Gastrocnemius medialis (tissue), 4 donors: ENCODE results near the gene SDCCAG8.

Experiments used
- POLR2A ChIP-seq, 2 donors: fragments of 450-650 bp; IDR thresholded peaks; one replicate each; pipeline ENCODE4 v1.6.1; 2017; ENCODE audit warnings: antibody characterized with exemption in 2 of 2, mild to moderate bottlenecking in 2 of 2, moderate library complexity in 2 of 2
- TF ChIP-seq, protein P1 (sequence below), 5 experiments: fragments of 450-650 bp in 3 of 5; fragments of 200-600 bp in 2 of 5; sonication (generic) in 2 of 5; IDR thresholded peaks in 4 of 5; conservative IDR thresholded peaks in 1 of 5; 1 replicate in 4 of 5; 2 replicates in 1 of 5; pipeline ENCODE4 v1.5.1; 2016 to 2019; ENCODE audit warnings: antibody characterized with exemption in 5 of 5, mild to moderate bottlenecking in 3 of 5, moderate library complexity in 3 of 5

DNA sequence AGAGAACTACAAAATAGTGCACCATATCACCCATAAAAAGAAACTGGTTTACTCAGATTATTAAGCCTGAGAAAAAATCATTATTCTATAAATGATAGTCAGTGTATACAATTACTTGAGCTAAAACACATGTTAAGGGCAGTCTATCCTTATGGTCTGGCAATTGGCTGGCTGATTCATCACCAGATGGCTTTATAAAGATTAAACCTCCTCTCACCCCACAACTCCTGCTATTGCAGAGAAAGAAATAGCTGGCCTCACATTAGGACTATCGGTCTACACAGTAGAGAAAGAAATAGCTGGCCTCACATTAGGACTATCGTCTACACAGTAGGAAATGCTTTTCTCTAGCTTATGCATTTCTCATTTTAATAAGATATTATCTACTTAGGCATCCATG is 21.9 kb upstream of the SDCCAG8 start:
- TF ChIP-seq, protein P1, sequence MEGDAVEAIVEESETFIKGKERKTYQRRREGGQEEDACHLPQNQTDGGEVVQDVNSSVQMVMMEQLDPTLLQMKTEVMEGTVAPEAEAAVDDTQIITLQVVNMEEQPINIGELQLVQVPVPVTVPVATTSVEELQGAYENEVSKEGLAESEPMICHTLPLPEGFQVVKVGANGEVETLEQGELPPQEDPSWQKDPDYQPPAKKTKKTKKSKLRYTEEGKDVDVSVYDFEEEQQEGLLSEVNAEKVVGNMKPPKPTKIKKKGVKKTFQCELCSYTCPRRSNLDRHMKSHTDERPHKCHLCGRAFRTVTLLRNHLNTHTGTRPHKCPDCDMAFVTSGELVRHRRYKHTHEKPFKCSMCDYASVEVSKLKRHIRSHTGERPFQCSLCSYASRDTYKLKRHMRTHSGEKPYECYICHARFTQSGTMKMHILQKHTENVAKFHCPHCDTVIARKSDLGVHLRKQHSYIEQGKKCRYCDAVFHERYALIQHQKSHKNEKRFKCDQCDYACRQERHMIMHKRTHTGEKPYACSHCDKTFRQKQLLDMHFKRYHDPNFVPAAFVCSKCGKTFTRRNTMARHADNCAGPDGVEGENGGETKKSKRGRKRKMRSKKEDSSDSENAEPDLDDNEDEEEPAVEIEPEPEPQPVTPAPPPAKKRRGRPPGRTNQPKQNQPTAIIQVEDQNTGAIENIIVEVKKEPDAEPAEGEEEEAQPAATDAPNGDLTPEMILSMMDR (IDR thresholded peaks at IDR 0.05 in 4 of 5, conservative IDR thresholded peaks at IDR 0.05 in 1 of 5): no peak
- TF ChIP-seq POLR2A (IDR thresholded peaks at IDR 0.05): no peak
